ENCODE data around the gene RBM11.

Gene RBM11

GRCh38 chr21:14271641-14272040 lies 55.7 kb downstream of the RBM11 start:
- no peak for DNase-seq

- DNase-seq = no peak
Measured at GRCh38 chr21:14273736-14274538, 58.0 kb downstream of the RBM11 start.

GRCh38 chr21:14275702-14276205 lies 59.8 kb downstream of the RBM11 start:
- DNase-seq = no peak

Data from activated CD4-positive, alpha-beta T cell treated with anti-CD3 and anti-CD28 coated beads, Interleukin-2, amount 50 U/mL, for 48 hours (primary cell).